Esophagus squamous epithelium (tissue), 5 donors: Measurements from ENCODE around the gene NPHP4. TPM values are rescaled to one million over a fixed set of nuclear protein-coding genes. Genes with fewer than 3 reads are reported as not detected.

ENCODE experiments used
- DNase-seq: peaks from one replicate; lab custom pipeline; 2025; lab: John Stamatoyannopoulos, UW
- H3K27ac ChIP-seq, 4 donors: fragments of 200-600 bp; sonication (generic); one replicate each; pipeline ENCODE4 v1.5.1; 2016 to 2019; ENCODE audit warnings: mild to moderate bottlenecking in 1 of 4
- H3K27me3 ChIP-seq, 4 donors: fragments of 200-600 bp; sonication (generic); 1 replicate in 3 of 4; 2 replicates in 1 of 4; pipeline versions ENCODE4 v1.5.1 to v1.6.0; 2017 to 2021; ENCODE audit warnings: antibody characterized with exemption in 1 of 4
- H3K36me3 ChIP-seq, 3 donors: fragments of 200-600 bp; sonication (generic); one replicate each; pipeline ENCODE4 v1.5.1; 2016 to 2019
- H3K4me1 ChIP-seq, 3 donors: fragments of 200-600 bp; sonication (generic); one replicate each; pipeline ENCODE4 v1.5.1; 2017 to 2019
- H3K4me3 ChIP-seq, 4 donors: fragments of 200-600 bp; sonication (generic); 1 replicate in 3 of 4; 2 replicates in 1 of 4; pipeline ENCODE4 v1.5.1; 2016 to 2019; ENCODE audit warnings: mild to moderate bottlenecking in 2 of 4, moderate library complexity in 1 of 4
- H3K9me3 ChIP-seq, 3 donors: fragments of 200-600 bp; sonication (generic); one replicate each; pipeline ENCODE4 v1.5.1; 2016 to 2019
- CTCF ChIP-seq, 6 experiments: fragments of 450-650 bp in 4 of 6; fragments of 200-600 bp in 2 of 6; sonication (generic) in 2 of 6; IDR thresholded peaks; one replicate each; pipeline ENCODE4 v1.5.1; 2016 to 2019; ENCODE audit warnings: antibody characterized with exemption in 6 of 6, mild to moderate bottlenecking in 4 of 6, moderate library complexity in 4 of 6
- POLR2A ChIP-seq, 4 donors: fragments of 450-650 bp; IDR thresholded peaks; one replicate each; pipeline ENCODE4 v1.6.1; 2017; ENCODE audit warnings: antibody characterized with exemption in 4 of 4, mild to moderate bottlenecking in 4 of 4, moderate library complexity in 3 of 4
- WGBS, 2 donors: methylation state at CpG; one replicate each; pipeline ENCODE4 v1.1.5; 2018; 5-methylcytosine and 5-hydroxymethylcytosine counted together
- intact Hi-C: fragments of 100-400 bp; cut with DNase I; formaldehyde crosslinking; loops from one replicate; pipeline ENCODE4 v1.15.0; 2022
- total RNA-seq, 4 donors: library from RNA; depleted of rRNA; stranded (reverse); fragments of >200 nt; gene quantifications; one replicate each; pipeline ENCODE4 v1.1.0, GENCODE V29; 2016
- donor health status: DM: yes; HTN: yes; CAD: no.

The NPHP4 gene
- total RNA-seq, 4 donors from 2014 or later, result 2.4 to 8.8 (median 5.3) TPM

GRCh38 chr1:6011946-6012258 is 19.7 kb upstream of the NPHP4 start:
- whole genome bisulfite sequencing, 2 donors, result 79 to 85% methylated on average over 3 of the region's 3 CpGs
- intact Hi-C loops, result no loop called here

GRCh38 chr1:6011161-6011945 is 19.1 kb upstream of the NPHP4 start:
- H3K36me3 ChIP-seq, result no peaks in the 10 kb centered on the region
- no peaks in the 10 kb centered on the region for H3K9me3 ChIP-seq
- peaks cover 0 to 29% (median 0%) of the 10 kb centered on the region in 4 donors for H3K27me3 ChIP-seq
- H3K4me3 ChIP-seq, result no peak overlapping the region
- peaks cover 0 to 5% (median 0%) of the 10 kb centered on the region in 3 donors for H3K4me1 ChIP-seq
- TF ChIP-seq CTCF (IDR thresholded peaks at IDR 0.05) (no peak), POLR2A (IDR thresholded peaks at IDR 0.05) (no peak)
- no peak for DNase-seq
- intact Hi-C loops, result no loop called here
- no peak overlapping the region for H3K27ac ChIP-seq
- WGBS, 2 donors, result 82 to 88% methylated on average over 17 to 18 of the region's 19 CpGs

More at GRCh38 chr1:6011946-6012258, 19.7 kb upstream of the NPHP4 start:
- no peak for TF ChIP-seq CTCF (IDR thresholded peaks at IDR 0.05)
- no peak for TF ChIP-seq POLR2A (IDR thresholded peaks at IDR 0.05)
- H3K4me1 ChIP-seq, result peaks cover 0 to 7% (median 0%) of the 10 kb centered on the region in 3 donors
- DNase-seq, result no peak
- no peak overlapping the region for H3K4me3 ChIP-seq
- H3K27ac ChIP-seq, result no peak overlapping the region
- H3K27me3 ChIP-seq, result peaks cover 0 to 32% (median 0%) of the 10 kb centered on the region in 4 donors
- H3K9me3 ChIP-seq, result no peaks in the 10 kb centered on the region
- no peaks in the 10 kb centered on the region for H3K36me3 ChIP-seq

- peaks cover 0 to 25% (median 0%) of the 10 kb centered on the region in 4 donors for H3K27me3 ChIP-seq
- H3K36me3 ChIP-seq, result no peaks in the 10 kb centered on the region
- no peak for TF ChIP-seq CTCF (IDR thresholded peaks at IDR 0.05)
- TF ChIP-seq POLR2A (IDR thresholded peaks at IDR 0.05), result no peak
- WGBS, 2 donors, result 88 to 100% methylated on average over 1 of the region's 10 CpGs
- H3K27ac ChIP-seq, result no peak overlapping the region
- no peaks in the 10 kb centered on the region for H3K9me3 ChIP-seq
- intact Hi-C loops, result no loop called here
- no peak overlapping the region for H3K4me3 ChIP-seq
- no peak for DNase-seq
- no peaks in the 10 kb centered on the region for H3K4me1 ChIP-seq
These were observed 18.3 kb upstream of the NPHP4 start for GRCh38 chr1:6010554-6010953.

GRCh38 chr1:6009120-6010040 is 17.2 kb upstream of the NPHP4 start:
- no peaks in the 10 kb centered on the region for H3K36me3 ChIP-seq
- WGBS, 2 donors, result 90 to 91% methylated on average over 16 to 20 of the region's 23 CpGs
- intact Hi-C loops, result no loop called here
- no peaks in the 10 kb centered on the region for H3K4me1 ChIP-seq
- peaks cover 0 to 27% (median 0%) of the 10 kb centered on the region in 4 donors for H3K27me3 ChIP-seq
- DNase-seq, result no peak
- H3K27ac ChIP-seq, result no peak overlapping the region
- H3K4me3 ChIP-seq, result no peak overlapping the region
- no peak for TF ChIP-seq POLR2A (IDR thresholded peaks at IDR 0.05)
- no peak for TF ChIP-seq CTCF (IDR thresholded peaks at IDR 0.05)
- H3K9me3 ChIP-seq, result no peaks in the 10 kb centered on the region

- DNase-seq, result no peak
- no peaks in the 10 kb centered on the region for H3K36me3 ChIP-seq
- WGBS, 2 donors, result 91 to 100% methylated on average over 1 to 3 of the region's 6 CpGs
- H3K4me3 ChIP-seq, result no peak overlapping the region
- intact Hi-C loops, result no loop called here
- no peak for TF ChIP-seq CTCF (IDR thresholded peaks at IDR 0.05)
- TF ChIP-seq POLR2A (IDR thresholded peaks at IDR 0.05), result no peak
- H3K27me3 ChIP-seq, result peaks cover 0 to 23% (median 0%) of the 10 kb centered on the region in 4 donors
- no peak overlapping the region for H3K27ac ChIP-seq
- H3K4me1 ChIP-seq, result no peaks in the 10 kb centered on the region
- no peaks in the 10 kb centered on the region for H3K9me3 ChIP-seq
These were observed 16.5 kb upstream of the NPHP4 start for GRCh38 chr1:6008696-6009095.
